ENCODE measurements around the gene SLC25A39.
"Not testable (repeated sequence)": the region's sequence is repeated elsewhere in the genome, so short reads cannot be mapped to it uniquely, and the experiment has no call there.

Gene SLC25A39

DNA sequence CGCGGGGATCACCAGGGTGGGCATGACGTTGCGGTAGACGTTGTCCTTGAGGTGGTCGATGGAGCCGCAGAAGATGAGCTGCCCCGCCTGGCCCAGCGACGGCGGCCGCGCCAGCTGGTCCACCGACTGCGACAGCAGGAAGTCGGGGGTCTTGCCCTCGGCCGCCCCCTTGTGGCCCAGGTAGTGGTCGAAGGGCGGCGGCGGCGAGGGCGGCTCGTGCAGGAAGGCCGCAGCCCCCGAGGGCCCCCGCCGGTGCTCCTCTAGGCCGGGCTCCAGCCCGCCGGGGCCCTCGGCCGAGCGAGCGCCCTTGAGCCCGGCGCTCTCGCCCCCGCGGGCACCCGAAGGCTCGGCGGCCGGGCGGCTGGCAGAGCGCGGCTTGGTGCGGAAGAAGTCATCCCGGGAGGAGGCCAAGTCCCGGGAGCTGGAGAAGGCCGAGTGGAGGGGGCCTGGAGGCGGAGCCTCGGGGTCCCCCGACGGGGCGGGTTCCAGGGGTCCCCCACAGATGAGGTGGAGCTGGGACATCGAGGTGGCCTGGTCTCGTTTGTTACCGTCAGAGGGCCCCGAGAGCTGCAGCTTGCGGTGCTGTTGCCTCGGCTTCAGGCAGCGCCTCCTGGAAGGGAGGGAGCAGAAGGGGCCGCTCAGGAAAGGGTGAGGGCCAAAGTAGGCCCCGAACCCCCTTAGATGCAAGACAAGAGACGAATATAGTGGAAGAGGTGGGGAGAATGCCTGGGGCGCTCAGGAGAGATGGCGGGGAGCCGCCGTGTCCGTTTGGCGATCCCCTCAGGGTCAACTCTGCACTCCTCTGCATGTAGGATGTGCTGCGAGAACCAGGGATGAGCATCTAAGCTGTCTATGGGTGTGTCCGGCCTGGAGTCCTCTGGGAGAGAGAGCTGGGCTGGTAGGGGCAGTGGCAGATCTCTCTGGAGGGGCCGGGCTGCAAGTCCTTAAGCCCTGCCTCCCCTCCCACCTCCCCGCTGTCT, 30.2 kb upstream of the SLC25A39 start:
- in situ Hi-C loops (cut with MboI; ENCODE audit: low sequenced_read_pairs) = no loop called here

DNA sequence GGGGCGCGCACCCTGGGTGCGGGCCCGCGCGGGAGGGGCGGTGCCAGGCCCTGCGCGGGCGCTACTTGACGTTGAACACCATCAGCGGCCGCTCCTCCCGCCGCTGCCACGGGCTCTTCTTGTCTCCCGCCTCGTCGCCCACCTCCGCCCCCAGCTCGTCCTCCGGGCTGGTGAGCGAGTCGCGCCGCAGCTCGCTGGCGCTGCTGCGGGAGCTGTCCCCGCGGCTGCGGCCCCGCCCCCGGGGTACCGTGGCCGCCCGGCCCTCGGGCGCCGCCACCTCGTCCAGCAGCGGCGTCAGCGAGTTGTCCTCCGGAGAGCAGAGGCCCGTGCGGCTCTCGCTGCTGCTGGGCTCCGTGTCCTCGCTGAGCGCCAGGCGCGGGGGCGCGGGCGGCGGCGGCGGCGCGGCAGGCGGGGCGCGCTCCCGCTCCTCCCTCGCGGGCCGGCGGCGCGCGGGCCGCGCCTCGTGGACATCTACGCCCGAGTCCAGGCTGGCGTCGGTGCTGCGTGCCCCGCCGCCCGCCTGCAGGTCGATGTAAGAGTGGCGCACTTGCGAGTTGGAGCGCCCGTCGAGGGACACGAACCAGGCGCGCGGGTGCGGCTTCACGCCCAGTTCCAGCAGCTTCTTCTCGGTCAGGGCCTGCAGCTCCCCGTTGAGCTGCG, 29.2 kb upstream of the SLC25A39 start:
- in situ Hi-C loops (cut with MboI; ENCODE audit: low sequenced_read_pairs) = no loop called here

DNA sequence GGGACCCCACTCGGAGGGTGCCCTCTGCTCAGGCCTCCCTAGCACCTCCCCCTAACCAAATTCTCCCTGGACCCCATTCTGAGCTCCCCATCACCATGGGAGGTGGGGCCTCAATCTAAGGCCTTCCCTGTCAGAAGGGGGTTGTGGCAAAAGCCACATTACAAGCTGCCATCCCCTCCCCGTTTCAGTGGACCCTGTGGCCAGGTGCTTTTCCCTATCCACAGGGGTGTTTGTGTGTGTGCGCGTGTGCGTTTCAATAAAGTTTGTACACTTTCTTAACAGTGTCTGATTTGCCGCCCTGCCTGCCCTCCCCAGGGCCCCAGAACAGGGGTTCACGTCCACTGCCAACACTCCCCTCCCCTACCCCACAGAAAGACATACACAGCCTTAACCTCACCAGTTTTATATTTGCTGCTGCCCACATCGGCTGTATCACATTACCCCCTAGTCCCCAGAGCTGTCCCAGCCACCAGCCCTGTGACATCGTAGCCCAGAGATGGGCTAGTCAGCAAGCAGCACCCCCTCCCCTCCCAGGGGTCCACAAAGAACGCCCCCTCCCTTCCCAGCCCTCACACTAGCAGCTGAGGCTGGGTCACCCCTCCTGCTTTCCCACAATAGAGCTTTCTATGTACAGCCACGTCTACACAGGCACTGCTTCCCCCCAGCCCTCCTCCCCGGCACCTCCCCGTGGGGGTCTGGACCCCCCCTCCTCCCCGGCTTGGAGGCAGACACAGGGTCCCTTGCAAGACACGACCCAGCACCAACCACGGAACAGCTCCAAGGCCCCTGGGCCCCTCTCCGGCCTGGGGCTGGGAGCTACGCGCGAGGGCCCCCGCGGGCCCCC, 28.4 kb upstream of the SLC25A39 start:
- in situ Hi-C loops (cut with MboI; ENCODE audit: low sequenced_read_pairs) = no loop called here

DNA sequence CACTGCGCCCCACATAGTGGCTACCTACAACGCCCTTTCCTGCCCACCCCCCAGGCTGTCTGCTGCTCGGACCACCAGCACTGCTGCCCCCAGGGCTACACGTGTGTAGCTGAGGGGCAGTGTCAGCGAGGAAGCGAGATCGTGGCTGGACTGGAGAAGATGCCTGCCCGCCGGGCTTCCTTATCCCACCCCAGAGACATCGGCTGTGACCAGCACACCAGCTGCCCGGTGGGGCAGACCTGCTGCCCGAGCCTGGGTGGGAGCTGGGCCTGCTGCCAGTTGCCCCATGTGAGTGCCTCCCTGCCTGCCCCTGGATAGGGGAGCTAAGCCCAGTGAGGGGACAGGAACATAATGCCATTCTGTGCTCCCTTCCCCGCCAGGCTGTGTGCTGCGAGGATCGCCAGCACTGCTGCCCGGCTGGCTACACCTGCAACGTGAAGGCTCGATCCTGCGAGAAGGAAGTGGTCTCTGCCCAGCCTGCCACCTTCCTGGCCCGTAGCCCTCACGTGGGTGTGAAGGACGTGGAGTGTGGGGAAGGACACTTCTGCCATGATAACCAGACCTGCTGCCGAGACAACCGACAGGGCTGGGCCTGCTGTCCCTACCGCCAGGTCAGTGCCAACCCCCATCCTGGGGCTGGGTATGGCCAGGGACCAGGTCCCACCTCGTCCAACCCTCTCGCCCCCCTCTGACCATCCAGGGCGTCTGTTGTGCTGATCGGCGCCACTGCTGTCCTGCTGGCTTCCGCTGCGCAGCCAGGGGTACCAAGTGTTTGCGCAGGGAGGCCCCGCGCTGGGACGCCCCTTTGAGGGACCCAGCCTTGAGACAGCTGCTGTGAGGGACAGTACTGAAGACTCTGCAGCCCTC, 27.6 kb upstream of the SLC25A39 start:
- in situ Hi-C loops (cut with MboI; ENCODE audit: low sequenced_read_pairs) = no loop called here

DNA sequence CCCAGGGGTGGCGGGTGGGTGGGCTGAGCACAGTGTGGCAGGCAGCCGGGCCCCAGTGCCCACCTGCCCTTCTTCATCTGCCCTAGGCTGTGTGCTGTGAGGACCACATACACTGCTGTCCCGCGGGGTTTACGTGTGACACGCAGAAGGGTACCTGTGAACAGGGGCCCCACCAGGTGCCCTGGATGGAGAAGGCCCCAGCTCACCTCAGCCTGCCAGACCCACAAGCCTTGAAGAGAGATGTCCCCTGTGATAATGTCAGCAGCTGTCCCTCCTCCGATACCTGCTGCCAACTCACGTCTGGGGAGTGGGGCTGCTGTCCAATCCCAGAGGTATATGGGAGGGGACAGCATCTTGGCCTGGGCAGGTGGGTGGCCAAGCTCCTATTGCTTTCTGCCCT, 26.8 kb upstream of the SLC25A39 start:
- in situ Hi-C loops (cut with MboI; ENCODE audit: low sequenced_read_pairs) = no loop called here

DNA sequence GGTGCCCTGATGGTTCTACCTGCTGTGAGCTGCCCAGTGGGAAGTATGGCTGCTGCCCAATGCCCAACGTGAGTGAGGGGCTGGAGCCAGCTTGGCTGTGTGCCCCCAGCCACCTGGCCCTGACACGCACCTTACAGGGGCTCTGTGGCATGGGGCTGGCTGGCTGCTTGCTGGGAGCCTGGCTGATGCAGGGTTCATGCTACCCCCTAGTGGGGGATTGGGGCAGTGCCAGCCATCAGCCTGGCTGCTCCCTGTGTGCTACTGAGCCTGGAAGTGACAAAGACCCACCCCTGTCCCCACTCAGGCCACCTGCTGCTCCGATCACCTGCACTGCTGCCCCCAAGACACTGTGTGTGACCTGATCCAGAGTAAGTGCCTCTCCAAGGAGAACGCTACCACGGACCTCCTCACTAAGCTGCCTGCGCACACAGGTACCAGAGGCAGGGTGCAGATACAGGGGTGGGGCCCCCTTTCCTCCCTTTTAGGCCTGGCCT, 26.2 kb upstream of the SLC25A39 start:
- in situ Hi-C loops (cut with MboI; ENCODE audit: low sequenced_read_pairs) = no loop called here

DNA sequence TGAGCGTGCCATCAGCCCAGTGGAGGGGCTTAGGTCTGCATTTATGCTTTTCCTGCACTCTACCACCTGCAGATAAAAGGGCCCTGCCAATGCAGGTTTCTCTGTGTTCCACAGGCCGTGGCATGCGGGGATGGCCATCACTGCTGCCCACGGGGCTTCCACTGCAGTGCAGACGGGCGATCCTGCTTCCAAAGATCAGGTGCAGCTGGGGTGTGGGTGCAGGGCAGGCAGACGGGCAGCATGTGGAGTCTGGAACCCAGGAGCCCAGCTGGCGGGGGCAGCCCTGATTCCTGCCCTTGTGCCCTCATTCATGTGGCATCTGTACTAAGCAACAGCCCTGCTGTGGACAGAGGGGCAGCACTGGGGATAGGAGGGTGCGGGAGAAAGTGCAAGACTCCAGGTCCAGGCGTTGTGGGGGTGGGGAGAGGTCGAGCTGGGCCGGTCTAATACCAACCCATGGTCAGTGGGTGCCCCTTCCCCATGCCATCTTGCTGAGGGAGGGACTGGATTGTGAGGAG, 25.0 kb upstream of the SLC25A39 start:
- in situ Hi-C loops (cut with MboI; ENCODE audit: low sequenced_read_pairs) = no loop called here

DNA sequence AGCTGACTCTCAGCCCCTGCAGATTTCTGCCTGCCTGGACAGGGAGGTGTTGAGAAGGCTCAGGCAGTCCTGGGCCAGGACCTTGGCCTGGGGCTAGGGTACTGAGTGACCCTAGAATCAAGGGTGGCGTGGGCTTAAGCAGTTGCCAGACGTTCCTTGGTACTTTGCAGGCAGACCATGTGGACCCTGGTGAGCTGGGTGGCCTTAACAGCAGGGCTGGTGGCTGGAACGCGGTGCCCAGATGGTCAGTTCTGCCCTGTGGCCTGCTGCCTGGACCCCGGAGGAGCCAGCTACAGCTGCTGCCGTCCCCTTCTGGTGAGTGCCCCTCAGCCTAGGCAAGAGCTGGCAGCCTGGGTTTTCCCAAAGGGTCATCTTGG, 24.4 kb upstream of the SLC25A39 start:
- in situ Hi-C loops (cut with MboI; ENCODE audit: low sequenced_read_pairs) = no loop called here

DNA sequence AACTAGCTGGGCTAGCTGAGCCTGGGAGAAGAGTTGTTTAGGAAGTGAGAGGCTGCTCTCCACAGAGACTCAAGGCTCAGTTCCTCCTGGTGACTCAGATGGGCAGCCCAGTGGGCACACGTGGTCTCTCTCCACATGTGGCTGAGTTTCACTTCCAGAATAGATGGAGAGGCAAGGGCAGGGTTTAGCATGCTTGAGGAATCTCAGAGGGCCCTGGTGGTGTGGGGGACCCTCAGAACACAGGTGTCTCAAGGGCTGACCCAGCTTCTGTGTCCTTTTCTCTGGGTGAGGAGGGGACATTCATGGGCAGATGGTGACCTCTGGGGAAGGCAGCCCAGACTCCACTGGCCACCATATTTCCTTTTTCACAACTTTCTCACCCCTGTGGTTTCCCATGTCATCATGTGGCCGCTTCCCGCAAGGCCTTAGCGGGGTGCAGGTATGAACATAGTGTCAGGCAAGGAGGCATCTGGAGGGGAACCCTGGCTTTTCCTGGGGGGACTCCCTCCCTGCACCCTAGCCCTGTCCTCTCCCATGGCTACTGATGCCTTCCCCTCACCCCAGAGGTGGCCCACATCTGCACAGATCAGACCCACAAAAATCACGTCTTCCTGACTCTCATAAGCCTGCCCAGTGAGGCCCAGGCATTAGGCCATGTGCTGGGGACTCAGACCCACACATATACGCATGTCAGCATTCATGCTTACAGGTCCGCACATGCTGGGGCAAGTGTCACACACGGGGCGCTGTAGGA, 23.8 kb upstream of the SLC25A39 start:
- in situ Hi-C loops (cut with MboI; ENCODE audit: low sequenced_read_pairs) = no loop called here

DNA sequence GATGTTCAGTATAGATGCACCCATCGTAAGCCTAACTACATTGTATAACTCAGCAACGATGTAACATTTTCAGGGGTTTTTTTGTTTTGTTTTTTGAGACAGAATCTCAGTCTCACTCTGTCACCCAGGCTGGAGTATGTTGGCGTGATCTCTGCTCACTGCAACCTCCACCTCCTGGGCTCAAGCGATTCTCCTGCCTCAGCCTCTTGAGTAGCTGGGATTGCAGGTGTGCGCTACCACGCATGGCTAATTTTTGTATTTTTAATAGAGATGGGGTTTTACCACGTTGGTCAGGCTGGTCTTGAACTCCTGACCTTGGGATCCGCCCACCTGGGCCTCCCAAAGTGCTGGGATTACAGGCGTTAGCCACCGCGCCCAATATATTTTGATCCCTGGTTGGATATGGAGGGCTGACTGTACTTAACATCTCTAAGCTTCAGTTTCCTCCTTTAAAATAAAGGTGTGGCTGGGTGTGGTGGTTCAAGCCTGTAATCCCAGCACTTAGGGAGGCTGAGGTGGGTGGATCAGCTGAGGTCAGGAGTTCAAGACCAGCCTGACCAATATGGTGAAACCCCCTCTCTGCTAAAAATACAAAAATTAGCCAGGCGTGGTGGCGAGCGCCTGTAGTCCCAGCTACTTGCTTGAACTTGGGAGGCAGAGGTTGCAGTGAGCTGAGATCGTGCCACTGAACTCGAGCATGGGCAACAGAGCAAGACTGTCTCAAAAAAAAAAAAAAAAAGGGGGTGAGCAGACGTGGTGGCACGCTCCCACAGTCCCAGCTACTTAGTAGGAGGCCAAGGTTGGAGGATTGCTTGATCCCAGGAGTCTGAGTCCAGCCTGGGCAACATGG, 22.8 kb upstream of the SLC25A39 start:
- in situ Hi-C loops (cut with MboI; ENCODE audit: low sequenced_read_pairs) = not testable (repeated sequence)

DNA sequence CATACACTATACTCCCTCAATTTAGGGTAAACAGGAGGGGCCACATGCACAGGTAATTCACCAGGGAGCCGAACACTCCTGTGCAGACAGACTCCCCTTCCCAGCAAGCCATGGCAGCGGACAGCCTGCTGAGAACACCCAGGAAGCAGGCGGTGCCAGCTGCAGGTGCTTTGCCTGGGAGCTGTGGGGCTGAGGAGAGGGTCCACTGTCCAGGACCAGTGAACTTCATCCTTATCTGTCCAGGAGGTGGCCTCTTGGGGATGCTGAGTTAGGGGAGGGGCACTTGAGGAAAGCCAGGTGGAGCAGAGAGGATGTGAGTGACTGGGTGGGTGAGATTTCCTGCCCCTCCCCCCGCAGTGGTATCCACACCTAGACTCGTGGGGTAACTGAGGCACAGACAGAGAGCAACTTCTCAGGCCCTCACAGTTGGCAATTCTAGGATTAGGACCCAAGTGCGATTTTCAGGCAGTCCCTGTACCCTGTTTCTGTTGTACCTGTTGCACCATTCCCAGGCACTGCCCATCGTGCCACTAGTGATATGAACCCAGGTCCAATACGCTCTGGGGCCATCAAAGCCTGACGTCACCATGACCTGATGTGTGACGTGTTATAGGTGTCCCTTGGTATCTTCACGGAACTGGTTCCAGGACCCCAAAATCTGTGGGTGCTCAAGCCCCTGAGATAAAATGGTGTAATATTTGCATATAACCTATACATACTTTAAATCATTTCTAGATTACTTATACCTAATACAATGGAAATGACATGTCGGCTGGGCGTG, 21.6 kb upstream of the SLC25A39 start:
- in situ Hi-C loops (cut with MboI; ENCODE audit: low sequenced_read_pairs) = no loop called here

DNA sequence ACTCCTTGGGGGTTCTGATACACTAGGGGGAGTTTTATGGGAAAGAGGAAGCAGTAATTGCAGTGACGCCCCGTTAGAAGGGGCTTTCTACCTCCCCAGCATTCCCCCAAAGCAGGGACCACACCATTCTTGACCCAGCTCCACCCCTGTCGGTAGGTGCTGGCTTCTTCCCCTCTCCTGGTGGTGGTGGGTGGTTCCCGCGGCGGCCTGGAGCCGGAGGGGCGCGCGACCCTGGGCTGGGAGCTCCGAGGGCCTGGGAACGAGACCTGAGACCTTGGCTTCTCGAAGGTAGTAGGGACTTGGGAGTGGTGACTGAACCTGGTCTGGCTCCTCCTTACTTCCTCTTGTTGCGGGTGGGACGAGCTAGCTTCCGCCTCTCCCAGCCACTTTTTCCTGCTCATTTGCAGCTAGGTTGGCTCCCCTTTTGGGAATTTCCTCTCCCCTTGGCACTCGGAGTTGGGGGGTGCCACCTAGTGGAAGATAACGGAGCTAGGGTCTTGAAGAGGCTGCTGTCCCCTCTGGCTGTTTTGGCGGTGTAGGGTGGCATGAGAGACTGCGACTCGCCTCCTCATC, 20.9 kb upstream of the SLC25A39 start:
- in situ Hi-C loops (cut with MboI; ENCODE audit: low sequenced_read_pairs) = no loop called here

DNA sequence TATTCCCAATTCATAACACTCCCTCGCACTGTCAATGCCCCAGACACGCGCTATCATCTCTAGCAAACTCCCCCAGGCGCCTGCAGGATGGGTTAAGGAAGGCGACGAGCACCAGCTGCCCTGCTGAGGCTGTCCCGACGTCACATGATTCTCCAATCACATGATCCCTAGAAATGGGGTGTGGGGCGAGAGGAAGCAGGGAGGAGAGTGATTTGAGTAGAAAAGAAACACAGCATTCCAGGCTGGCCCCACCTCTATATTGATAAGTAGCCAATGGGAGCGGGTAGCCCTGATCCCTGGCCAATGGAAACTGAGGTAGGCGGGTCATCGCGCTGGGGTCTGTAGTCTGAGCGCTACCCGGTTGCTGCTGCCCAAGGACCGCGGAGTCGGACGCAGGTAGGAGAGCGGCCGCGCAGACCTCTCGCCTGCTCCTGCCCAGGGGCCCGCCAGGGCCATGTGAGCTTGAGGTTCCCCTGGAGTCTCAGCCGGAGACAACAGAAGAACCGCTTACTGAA, 20.4 kb upstream of the SLC25A39 start, which contains the start of gene GRN:
Gene GRN (plus strand): TSS at position 364 of the 515 bp plus-strand sequence. CDS start 3,863 bp downstream, outside the sequence.
- in situ Hi-C loops (cut with MboI; ENCODE audit: low sequenced_read_pairs) = no loop called here

DNA sequence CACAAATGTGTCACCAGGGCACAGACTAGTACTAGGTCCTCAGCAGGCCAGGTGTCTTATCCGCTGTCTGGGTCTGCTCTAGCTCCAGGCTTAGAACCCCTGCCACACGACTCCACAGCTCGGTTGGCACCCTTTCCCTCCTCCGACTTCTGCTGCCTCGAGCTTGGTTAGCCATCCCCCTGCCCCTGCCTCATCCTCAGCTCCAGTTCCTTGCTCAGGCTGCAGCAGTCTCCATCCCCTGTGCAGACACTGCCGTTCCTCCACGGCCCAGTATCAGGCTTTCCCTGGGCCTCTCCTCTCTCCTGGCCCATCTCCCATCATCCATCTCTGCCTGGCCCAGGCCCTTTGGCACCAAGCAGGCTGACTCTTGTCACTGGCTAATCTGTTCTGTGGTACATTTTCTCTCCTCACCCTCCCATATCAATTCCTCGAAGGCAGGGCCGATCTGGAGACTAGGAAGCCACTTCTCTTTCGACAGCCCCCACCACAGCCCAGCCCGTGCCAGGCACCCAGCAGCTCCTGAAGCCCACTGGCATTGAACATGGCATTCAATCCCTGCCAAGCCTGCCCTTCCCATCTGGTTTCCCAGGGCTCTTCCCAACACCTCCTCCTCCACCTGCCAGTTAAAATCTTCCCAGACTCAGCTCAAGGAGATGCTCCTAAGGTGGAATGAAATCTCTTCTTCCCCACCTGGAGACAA, 19.0 kb upstream of the SLC25A39 start:
- in situ Hi-C loops (cut with MboI; ENCODE audit: low sequenced_read_pairs) = no loop called here

DNA sequence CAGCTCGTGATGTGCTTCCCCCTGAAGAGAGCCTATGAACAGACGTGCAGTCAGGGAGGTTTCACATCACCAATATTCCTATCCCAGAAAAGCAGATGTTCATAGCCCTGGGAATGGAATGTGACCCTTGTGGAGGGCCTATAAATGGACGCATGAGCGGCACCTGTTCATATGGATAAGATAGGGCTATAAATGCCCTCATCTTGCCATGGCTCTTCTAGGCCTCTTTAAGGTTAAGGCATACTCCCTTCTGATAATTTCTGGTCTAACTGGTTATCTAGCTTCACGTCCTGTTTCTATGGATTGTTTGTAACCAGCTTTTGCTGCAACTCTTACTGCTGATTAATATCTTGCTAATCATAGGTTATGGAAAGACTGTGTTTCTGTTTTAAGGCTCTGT, 15.9 kb upstream of the SLC25A39 start:
- in situ Hi-C loops (cut with MboI; ENCODE audit: low sequenced_read_pairs) = not testable (repeated sequence)

DNA sequence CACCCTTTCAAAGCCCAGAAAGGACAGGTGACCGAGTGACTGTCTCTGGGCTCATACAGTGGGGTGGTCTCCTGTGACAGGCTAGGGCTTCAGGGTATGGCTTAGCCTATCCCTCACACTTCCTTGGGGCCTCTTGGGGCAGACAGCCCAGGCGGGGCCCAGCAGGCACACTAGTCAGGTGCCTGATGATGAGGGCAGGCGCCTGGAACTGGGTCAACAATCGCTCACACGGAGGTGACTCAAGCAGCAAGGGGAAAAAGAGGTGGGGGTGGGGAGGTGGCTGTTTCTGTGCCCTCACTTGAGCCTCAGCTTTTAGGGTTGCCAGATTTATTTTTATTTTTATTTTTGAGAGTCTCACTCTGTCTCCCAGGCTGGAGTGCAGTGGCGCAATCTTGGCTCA, 14.1 kb upstream of the SLC25A39 start:
- in situ Hi-C loops (cut with MboI; ENCODE audit: low sequenced_read_pairs) = no loop called here

All from HL-60/S4 treated with phorbol 12-myristate 13-acetate at 8.2 ng/mL for 4 days and 3 days (cell line).